CD4-positive, alpha-beta T cell treated with Interferon alpha-2 for 1 hour (primary cell): ENCODE data around the gene SOWAHC.

Experiments
- DNase-seq, 2 donors: peaks; one replicate each; pipeline ENCODE4 v3.0.0-alpha.2; 2020 to 2022

The SOWAHC gene

GRCh38 chr2:109648041-109648527 lies 33.9 kb downstream of the SOWAHC start:
- DNase-seq, result no peak

- DNase-seq, result no peak
These were observed 35.9 kb downstream of the SOWAHC start for GRCh38 chr2:109649736-109650695.

GRCh38 chr2:109654326-109655050 lies 40.3 kb downstream of the SOWAHC start:
- no peak for DNase-seq

- no peak for DNase-seq
These were observed 41.1 kb downstream of the SOWAHC start for GRCh38 chr2:109655287-109655686.

- no peak for DNase-seq
These were observed 45.4 kb downstream of the SOWAHC start for GRCh38 chr2:109659396-109660045.

DNA sequence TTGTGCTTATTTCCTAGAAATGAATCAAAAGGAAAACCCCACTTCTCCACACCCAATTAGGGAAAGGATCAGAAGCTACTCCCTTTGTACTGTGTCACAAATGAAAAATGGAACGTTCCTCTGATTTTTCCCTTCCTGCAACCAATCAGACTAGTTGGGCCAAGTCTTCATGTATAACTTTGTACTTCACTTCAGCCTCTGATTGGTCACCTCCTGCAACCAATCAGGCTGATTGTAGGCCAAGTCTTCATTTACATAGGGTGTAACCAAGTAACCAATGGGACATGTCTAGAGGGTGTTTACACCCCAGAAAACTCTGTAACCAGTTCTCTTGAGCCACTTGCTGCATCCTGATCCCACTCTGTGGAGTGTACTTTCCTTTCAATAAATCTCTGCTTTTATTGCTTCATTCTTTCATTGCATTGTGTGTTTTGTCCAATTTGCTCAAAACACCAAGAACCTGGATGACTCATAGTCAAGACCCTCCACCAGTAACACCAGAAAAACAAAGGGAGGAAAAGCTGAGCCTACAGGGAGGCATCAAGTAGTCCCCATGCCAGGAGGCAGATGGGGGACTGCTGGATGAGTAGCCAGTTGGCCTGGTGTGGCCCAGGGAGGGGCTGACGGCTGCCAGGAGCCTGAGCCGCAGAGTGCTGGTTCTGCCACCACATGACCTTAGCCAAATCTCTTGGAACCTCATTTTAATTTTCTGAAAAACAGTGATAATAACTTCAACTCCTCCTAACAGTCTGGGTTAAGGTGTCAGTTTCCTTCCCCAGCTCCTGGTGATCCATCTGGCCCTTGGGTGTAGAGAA lies 46.1 kb downstream of the SOWAHC start:
- no peak for DNase-seq

- no peak for DNase-seq
These were observed 48.7 kb downstream of the SOWAHC start for GRCh38 chr2:109662889-109663288.

GRCh38 chr2:109663721-109664120 lies 49.6 kb downstream of the SOWAHC start:
- DNase-seq, result no peak

- DNase-seq, result no peak
These were observed 52.3 kb downstream of the SOWAHC start for GRCh38 chr2:109666466-109666865.
